H1 (cell line): ENCODE results near the gene SMARCD2. TPM values are rescaled to one million over a fixed set of nuclear protein-coding genes. Genes with fewer than 3 reads are reported as not detected.
A peak's percentile ranks its signal among the peaks of the same experiment; 100 is the strongest.

Source experiments
- ASH2L ChIP-seq: fragments of 200-600, 300-600 bp; sonication (generic); IDR thresholded peaks from one replicate; pipeline ENCODE4 v1.7.1; 2017; ENCODE audit warnings: low read length
- ATF2 ChIP-seq: IDR thresholded peaks from 2 replicates; pipeline ENCODE4 v1.6.1; 2012; ENCODE audit warnings: low read length, inconsistent platforms
- ATF3 ChIP-seq: IDR thresholded peaks from 2 replicates; pipeline ENCODE4 v1.6.1; 2011; ENCODE audit warnings: low read depth, mild to moderate bottlenecking, low read length; ENCODE audit not compliant: insufficient read depth
- BACH1 ChIP-seq: IDR thresholded peaks from 2 replicates; pipeline ENCODE4 v1.6.1; 2012; ENCODE audit warnings: low read length, improper control_type of control experiment
- BRCA1 ChIP-seq: IDR thresholded peaks from 2 replicates; pipeline ENCODE4 v1.6.1; 2012; ENCODE audit warnings: low read depth, low read length, improper control_type of control experiment
- CEBPB ChIP-seq: IDR thresholded peaks from 2 replicates; pipeline ENCODE4 v1.6.1; 2012; ENCODE audit warnings: low read depth, low read length
- CREB1 ChIP-seq: IDR thresholded peaks from 2 replicates; pipeline ENCODE4 v1.6.1; 2012; ENCODE audit warnings: inconsistent platforms
- CTCF ChIP-seq, 3 experiments: IDR thresholded peaks; 1 replicate in 2 of 3; 2 replicates in 1 of 3; pipeline versions ENCODE4 v1.5.1 to v1.6.1; 2011; ENCODE audit warnings: low read length in 3 of 3, mild to moderate bottlenecking in 3 of 3, inconsistent platforms in 2 of 3, low read depth in 1 of 3, moderate library complexity in 1 of 3; ENCODE audit not compliant: insufficient read depth in 1 of 3; ENCODE audit errors: control extremely low read depth in 1 of 3
- EP300 ChIP-seq, 2 experiments: IDR thresholded peaks; 1 replicate in 1 of 2; 2 replicates in 1 of 2; pipeline ENCODE4 v1.6.1; 2011 to 2012; ENCODE audit warnings: low read depth in 2 of 2, low read length in 2 of 2, mild to moderate bottlenecking in 2 of 2, borderline replicate concordance in 1 of 2, inconsistent platforms in 1 of 2, moderate library complexity in 1 of 2
- GTF2F1 ChIP-seq: IDR thresholded peaks from 2 replicates; pipeline ENCODE4 v1.6.1; 2012; ENCODE audit warnings: low read depth, low read length, improper control_type of control experiment, borderline replicate concordance
- HDAC6 ChIP-seq: IDR thresholded peaks from one replicate; pipeline ENCODE4 v1.7.1; 2012; ENCODE audit warnings: low read depth, mild to moderate bottlenecking, inconsistent platforms, low read length, moderate library complexity
- NRF1 ChIP-seq: IDR thresholded peaks from 2 replicates; pipeline ENCODE4 v1.6.1; 2011; ENCODE audit warnings: mild to moderate bottlenecking, low read depth, low read length, improper control_type of control experiment
- POLR2A ChIP-seq, 2 experiments: IDR thresholded peaks; 1 replicate in 1 of 2; 2 replicates in 1 of 2; pipeline ENCODE4 v1.6.1; 2011; ENCODE audit warnings: low read depth in 2 of 2, low read length in 2 of 2, mild to moderate bottlenecking in 2 of 2; ENCODE audit errors: control extremely low read depth in 1 of 2
- POLR2AphosphoS5 ChIP-seq: IDR thresholded peaks from 2 replicates; pipeline ENCODE4 v1.6.1; 2011; ENCODE audit warnings: low read depth, low read length
- SAP30 ChIP-seq: fragments of 300-600 bp; sonication (generic); IDR thresholded peaks from 2 replicates; pipeline ENCODE4 v1.7.1; 2012; ENCODE audit warnings: low read length, moderate library complexity, mild to moderate bottlenecking, inconsistent platforms; ENCODE audit not compliant: insufficient read depth, insufficient replicate concordance
- SIN3A ChIP-seq, 2 experiments: IDR thresholded peaks in 1 of 2; conservative IDR thresholded peaks in 1 of 2; 2 replicates each; pipeline ENCODE4 v1.6.1; 2011 to 2012; ENCODE audit warnings: low read length in 2 of 2, improper control_type of control experiment in 1 of 2, low read depth in 1 of 2, mild to moderate bottlenecking in 1 of 2
- SP2 ChIP-seq: IDR thresholded peaks from 2 replicates; pipeline ENCODE4 v1.6.1; 2012; ENCODE audit warnings: mild to moderate bottlenecking, low read length, inconsistent platforms
- TBP ChIP-seq: IDR thresholded peaks from 2 replicates; pipeline ENCODE4 v1.6.1; 2011; ENCODE audit warnings: low read depth, low read length, improper control_type of control experiment
- TEAD4 ChIP-seq: IDR thresholded peaks from 2 replicates; pipeline ENCODE4 v1.6.1; 2012; ENCODE audit warnings: low read depth, low read length, inconsistent platforms, mixed read lengths
- YY1 ChIP-seq: IDR thresholded peaks from 2 replicates; pipeline ENCODE4 v1.6.1; 2011; ENCODE audit warnings: low read depth, mild to moderate bottlenecking, low read length
- polyA plus RNA-seq, 7 experiments: library from polyadenylated mRNA; depleted of rRNA in 3 of 7; stranded (reverse) in 5 of 7; unstranded in 2 of 7; fragments of >200 nt in 5 of 7; fragments of 200-250 nt in 2 of 7; gene quantifications; 1 replicate in 5 of 7; 2 replicates in 1 of 7; 4 replicates in 1 of 7; pipeline versions ENCODE4 v1.2.1 to v1.2.3, GENCODE V29; 2011 to 2013; ENCODE audit warnings: missing spikeins in 2 of 7, mixed read lengths in 2 of 7
- total RNA-seq: library from RNA; stranded (reverse); fragmentation: NEBNext Ultra II Directional; extraction: Animal tissue kit (Norgen Biotek cat#: 25700); gene quantifications from 2 replicates; pipeline ENCODE4 v1.2.1, GENCODE V29; 2021

SMARCD2 gene
- total and polyA plus RNA-seq, 2 of the 8 experiments (the other 6 are each of a cell fraction or from before 2014, with no cell fraction given) = 90.0 to 92.2 TPM

- TF ChIP-seq ATF2 = peak; percentile 48; the same call in 1 of the 2 replicates
- TF ChIP-seq POLR2AphosphoS5 = peak; percentile 91
- peak; percentile 80; the same call in 1 of the 2 replicates for TF ChIP-seq BACH1
- peak; percentile 21 for TF ChIP-seq ASH2L
- TF ChIP-seq SIN3A (conservative IDR thresholded peaks at IDR 0.05 in 1 of 2, IDR thresholded peaks at IDR 0.05 in 1 of 2; ENCODE audit: low read depth in 1 of 2, low read length in 2 of 2) = peak; percentile 53 to 64; a peak in 3 of 4 replicates
- TF ChIP-seq GTF2F1 = peak; percentile 61; the same call in 1 of the 2 replicates
- TF ChIP-seq BRCA1 = no peak
- no peak for TF ChIP-seq ATF3
- peak; percentile 46 for TF ChIP-seq SAP30
- 0 out of 3 replicates have a peak, but pooled peaks of 1 of the 2 experiments have one; percentile 1 for TF ChIP-seq EP300 (IDR thresholded peaks at IDR 0.05; ENCODE audit: borderline replicate concordance in 1 of 2, low read depth in 2 of 2, low read length in 2 of 2)
- peak; percentile 68 for TF ChIP-seq TEAD4
- peak; percentile 85 for TF ChIP-seq TBP
- TF ChIP-seq CTCF (IDR thresholded peaks at IDR 0.05; ENCODE audit: control extremely low read depth in 1 of 3, insufficient read depth in 1 of 3, low read depth in 1 of 3, low read length in 3 of 3) = peak; percentile 46 to 70 (median 67)
- peak; percentile 37 for TF ChIP-seq NRF1
- TF ChIP-seq CREB1 = peak; percentile 67
- no peak for TF ChIP-seq SP2
- TF ChIP-seq CEBPB = no peak
- peak; percentile 98 for TF ChIP-seq YY1
- TF ChIP-seq HDAC6 = no peak
- TF ChIP-seq POLR2A (IDR thresholded peaks at IDR 0.05; ENCODE audit: control extremely low read depth in 1 of 2, low read depth in 2 of 2, low read length in 2 of 2) = peak; percentile 87 to 89
Observed at GRCh38 chr17:63827002-63827800, 15.3 kb downstream of the SMARCD2 start, which contains the start of the genes FTSJ3 and PSMC5 (continued).
